Transverse colon (tissue), 4 donors: ENCODE data around the gene CATSPERD.

Source experiments
- CTCF ChIP-seq, 5 experiments: fragments of 200-600 bp in 3 of 5; fragments of 450-650 bp in 2 of 5; sonication (generic) in 3 of 5; IDR thresholded peaks; 1 replicate in 2 of 5; 2 replicates in 3 of 5; pipeline ENCODE4 v1.5.1; 2016 to 2017; ENCODE audit warnings: antibody characterized with exemption in 5 of 5, inconsistent platforms in 3 of 5, mild to moderate bottlenecking in 2 of 5, moderate library complexity in 1 of 5
- EP300 ChIP-seq: sonication (generic); formaldehyde crosslinking; IDR thresholded peaks from one replicate; pipeline ENCODE4 v1.6.1; 2017; ENCODE audit warnings: antibody characterized with exemption, low read depth
- POLR2AphosphoS5 ChIP-seq, 3 donors: sonication (generic); formaldehyde crosslinking; IDR thresholded peaks; one replicate each; pipeline ENCODE4 v1.6.1; 2016; ENCODE audit warnings: antibody characterized with exemption in 3 of 3

- TF ChIP-seq CTCF (IDR thresholded peaks at IDR 0.05) (no peak), POLR2AphosphoS5 (IDR thresholded peaks at IDR 0.05) (no peak), EP300 (no peak)
Measured at GRCh38 chr19:5676772-5677105, 43.7 kb upstream of the CATSPERD start.
